Testis (tissue), 3 donors: ENCODE measurements around the gene PARVB. TPM values are rescaled to one million over a fixed set of nuclear protein-coding genes. Genes with fewer than 3 reads are reported as not detected.

Experiments
- DNase-seq: peaks from one replicate; pipeline ENCODE4 v3.0.0-alpha.2; 2019
- H3K27ac ChIP-seq, 2 donors: fragments of 200-600 bp; sonication (generic); one replicate each; pipeline ENCODE4 v1.5.1; 2019
- H3K27me3 ChIP-seq: fragments of 200-600 bp; sonication (generic); one replicate; pipeline ENCODE4 v1.5.1; 2019
- H3K36me3 ChIP-seq: fragments of 200-600 bp; sonication (generic); one replicate; pipeline ENCODE4 v1.5.1; 2017; ENCODE audit warnings: low read depth; ENCODE audit errors: missing control alignments
- H3K4me1 ChIP-seq: fragments of 200-600 bp; sonication (generic); one replicate; pipeline ENCODE4 v1.5.1; 2019
- H3K4me3 ChIP-seq, 2 donors: fragments of 200-600 bp; sonication (generic); one replicate each; pipeline ENCODE4 v1.5.1; 2017 to 2019
- H3K9me3 ChIP-seq: fragments of 200-600 bp; sonication (generic); one replicate; pipeline ENCODE4 v1.5.1; 2017
- CTCF ChIP-seq, 3 experiments: fragments of 450-650 bp in 2 of 3; fragments of 200-600 bp in 1 of 3; sonication (generic) in 1 of 3; IDR thresholded peaks; one replicate each; pipeline ENCODE4 v1.5.1; 2016 to 2019; ENCODE audit warnings: antibody characterized with exemption in 3 of 3, mild to moderate bottlenecking in 2 of 3, moderate library complexity in 1 of 3
- POLR2A ChIP-seq: fragments of 450-650 bp; IDR thresholded peaks from one replicate; pipeline ENCODE4 v1.6.1; 2017; ENCODE audit warnings: antibody characterized with exemption, mild to moderate bottlenecking, moderate library complexity
- WGBS, 2 donors: methylation state at CpG; one replicate each; pipeline ENCODE4 v1.1.5; 2018; 5-methylcytosine and 5-hydroxymethylcytosine counted together
- intact Hi-C: fragments of 100-400 bp; cut with DNase I; formaldehyde crosslinking; loops from one replicate; pipeline ENCODE4 v1.15.1; 2023; ENCODE audit warnings: low total_unique reads
- polyA plus RNA-seq: library from polyadenylated mRNA; stranded (reverse); fragments of 350-450 nt; fragmentation: Illumina TruSeq; extraction: RNeasy Lipid Tissue Mini Kit (QIAGEN cat#74804); gene quantifications from one replicate; pipeline ENCODE4 v1.2.3, GENCODE V29; 2014; ENCODE audit warnings: low read depth, low replicate concordance; ENCODE audit not compliant: insufficient read depth
- total RNA-seq, 2 donors: library from RNA; depleted of rRNA; stranded (reverse); fragments of >200 nt; gene quantifications; one replicate each; pipeline ENCODE4 v1.2.3, GENCODE V29; 2016

Gene PARVB
- total and polyA plus RNA-seq, 3 donors from 2014 or later = 11.6 to 27.5 (median 23.7) TPM

GRCh38 chr22:44195189-44195871, 171.2 kb downstream of the PARVB start:
- no peak overlapping the region for H3K27ac ChIP-seq
- no peaks in the 10 kb centered on the region for H3K4me1 ChIP-seq
- no peaks in the 10 kb centered on the region for H3K27me3 ChIP-seq
- DNase-seq = no peak
- intact Hi-C loops = no loop called here
- TF ChIP-seq CTCF (IDR thresholded peaks at IDR 0.05) (no peak), POLR2A (no peak)
- H3K4me3 ChIP-seq = no peak overlapping the region
- H3K36me3 ChIP-seq = no peaks in the 10 kb centered on the region
- WGBS, 2 donors = 62 to 68% methylated on average over 5 of the region's 5 CpGs
- no peaks in the 10 kb centered on the region for H3K9me3 ChIP-seq

GRCh38 chr22:44196241-44196640, 172.1 kb downstream of the PARVB start:
- H3K27me3 ChIP-seq = no peaks in the 10 kb centered on the region
- no peaks in the 10 kb centered on the region for H3K36me3 ChIP-seq
- WGBS, 2 donors = 78 to 88% methylated on average over 6 to 9 of the region's 9 CpGs
- intact Hi-C loops = no loop called here
- H3K27ac ChIP-seq = no peak overlapping the region
- no peak for DNase-seq
- H3K4me3 ChIP-seq = no peak overlapping the region
- H3K4me1 ChIP-seq = no peaks in the 10 kb centered on the region
- H3K9me3 ChIP-seq = no peaks in the 10 kb centered on the region
- TF ChIP-seq POLR2A (no peak), CTCF (IDR thresholded peaks at IDR 0.05) (no peak)

GRCh38 chr22:44196731-44197131, 172.6 kb downstream of the PARVB start:
- Histone ChIP-seq H3K4me3 (no peak overlapping the region), H3K9me3 (no peaks in the 10 kb centered on the region), H3K36me3 (no peaks in the 10 kb centered on the region), H3K27ac (no peak overlapping the region), H3K4me1 (no peaks in the 10 kb centered on the region), H3K27me3 (no peaks in the 10 kb centered on the region)
- intact Hi-C loops = no loop called here
- TF ChIP-seq POLR2A = no peak
- TF ChIP-seq CTCF (IDR thresholded peaks at IDR 0.05) = no peak
- DNase-seq = no peak
- 85 to 89% methylated on average over 7 to 10 of the region's 10 CpGs for WGBS, 2 donors

- no peaks in the 10 kb centered on the region for H3K27me3 ChIP-seq
- intact Hi-C loops = no loop called here
These were observed 173.2 kb downstream of the PARVB start for GRCh38 chr22:44197271-44197670.

More at GRCh38 chr22:44197271-44197670, 173.2 kb downstream of the PARVB start:
- Histone ChIP-seq H3K36me3 (no peaks in the 10 kb centered on the region), H3K27ac (no peak overlapping the region), H3K9me3 (no peaks in the 10 kb centered on the region), H3K4me1 (no peaks in the 10 kb centered on the region), H3K4me3 (no peak overlapping the region)
- 92 to 94% methylated on average over 2 of the region's 2 CpGs for WGBS, 2 donors
- DNase-seq = no peak
- TF ChIP-seq CTCF (IDR thresholded peaks at IDR 0.05) = no peak
